Panc1 (cell line): ENCODE measurements around the gene KIRREL3. TPM values are rescaled to one million over a fixed set of nuclear protein-coding genes. Genes with fewer than 3 reads are reported as not detected.
"Not testable (repeated sequence)": the region's sequence is repeated elsewhere in the genome, so short reads cannot be mapped to it uniquely, and the experiment has no call there.

Experiments
- ATAC-seq: fragments of 200-7000 bp; cut with Tn5 transposase; 2 replicates; pipeline ENCODE4 v1.9.1; 2020; ENCODE audit warnings: mild to moderate bottlenecking, moderate library complexity
- BruUV-seq: library from RNA; stranded (reverse); fragments of 400-500 nt; replicated peaks from 2 replicates; lab custom pipeline; 2021; lab: Mats Ljungman, UMichigan
- CTCF ChIA-PET: fragments of 300-600 bp; sonication (Branson Sonifier 250); formaldehyde crosslinking; loops from one replicate; lab custom pipeline; 2022; ENCODE audit warnings: antibody characterized with exemption; lab: Charles Lee
- POLR2A ChIA-PET: fragments of 300-600 bp; sonication (Branson Sonifier 250); formaldehyde crosslinking; loops from one replicate; lab custom pipeline; 2022; ENCODE audit warnings: antibody characterized with exemption; lab: Charles Lee
- DNase-seq: peaks from one replicate; pipeline ENCODE4 v3.0.0-alpha.2; 2010; ENCODE audit warnings: low read depth, low spot score
- H3K27ac ChIP-seq: 2 replicates; pipeline ENCODE4 v1.5.1; 2011; ENCODE audit warnings: mild to moderate bottlenecking, low read length, inconsistent platforms
- H3K27me3 ChIP-seq: fragments of 200-500 bp; sonication (Bioruptor generic); 2 replicates; pipeline ENCODE4 v1.6.0; 2014; ENCODE audit warnings: low read length, inconsistent platforms; ENCODE audit not compliant: control insufficient read depth, insufficient read depth
- H3K36me3 ChIP-seq: fragments of 200-500 bp; sonication (Bioruptor generic); 2 replicates; pipeline ENCODE4 v1.5.1; 2014; ENCODE audit warnings: inconsistent platforms, mild to moderate bottlenecking, low read length, moderate library complexity; ENCODE audit not compliant: control insufficient read depth, insufficient read depth
- H3K4me1 ChIP-seq: 2 replicates; pipeline ENCODE4 v1.5.1; 2011; ENCODE audit warnings: inconsistent platforms, mild to moderate bottlenecking, low read length, moderate library complexity; ENCODE audit not compliant: control insufficient read depth, insufficient read depth
- H3K4me3 ChIP-seq, 2 experiments: 2 replicates each; pipeline ENCODE4 v1.5.1; 2011 to 2012; ENCODE audit warnings: low read depth in 2 of 2, low read length in 2 of 2, mild to moderate bottlenecking in 2 of 2, inconsistent platforms in 1 of 2, moderate library complexity in 1 of 2
- H3K9me3 ChIP-seq: fragments of 200-500 bp; sonication (Bioruptor generic); 2 replicates; pipeline ENCODE4 v1.5.1; 2014; ENCODE audit warnings: low read depth, mild to moderate bottlenecking, inconsistent platforms, low read length, moderate library complexity; ENCODE audit not compliant: control insufficient read depth, insufficient read depth
- CTCF ChIP-seq: fragments of 450-650 bp; IDR thresholded peaks from 2 replicates; pipeline ENCODE4 v1.5.1; 2017; ENCODE audit warnings: mild to moderate bottlenecking
- POLR2AphosphoS5 ChIP-seq: IDR thresholded peaks from 2 replicates; pipeline ENCODE4 v1.6.1; 2012; ENCODE audit warnings: mild to moderate bottlenecking, low read depth, low read length, moderate library complexity
- REST ChIP-seq, 2 experiments: IDR thresholded peaks; 2 replicates each; pipeline ENCODE4 v1.6.1; 2011 to 2012; ENCODE audit warnings: low read depth in 2 of 2, control low read depth in 1 of 2, low read length in 1 of 2, mild to moderate bottlenecking in 1 of 2, moderate library complexity in 1 of 2; ENCODE audit not compliant: insufficient read depth in 1 of 2
- SIN3A ChIP-seq: IDR thresholded peaks from 2 replicates; pipeline ENCODE4 v1.6.1; 2012; ENCODE audit warnings: low read depth, mild to moderate bottlenecking, low read length, moderate library complexity, borderline replicate concordance; ENCODE audit not compliant: insufficient read depth
- TCF7L2 ChIP-seq: IDR thresholded peaks from 2 replicates; pipeline ENCODE4 v1.6.1; 2011; ENCODE audit warnings: mild to moderate bottlenecking, low read depth, low read length, inconsistent platforms
- in situ Hi-C: cut with HindIII; loops from 2 replicates; pipeline ENCODE4 v1.10.0; 2016; ENCODE audit warnings: low sequenced_read_pairs, low pct_unique_long_range_greater_than_20kb
- intact Hi-C: fragments of 100-400 bp; cut with micrococcal nuclease; formaldehyde crosslinking; loops from one replicate; pipeline ENCODE4 v1.10.0; 2022; ENCODE audit not compliant: unreplicated experiment
- total RNA-seq: library from RNA; stranded (reverse); gene quantifications from one replicate; pipeline ENCODE4 v1.2.1, GENCODE V29; 2021; ENCODE audit not compliant: unreplicated experiment

KIRREL3 gene
- total RNA-seq, 1 experiment from 2014 or later: 0.36 TPM

GRCh38 chr11:126398296-126398695 is 602.3 kb downstream of the KIRREL3 start:
- Histone ChIP-seq H3K4me3 (no peak overlapping the region), H3K36me3 (no peaks in the 10 kb centered on the region), H3K27ac (no peak overlapping the region), H3K27me3 (no peaks in the 10 kb centered on the region), H3K4me1 (no peaks in the 10 kb centered on the region), H3K9me3 (no peaks in the 10 kb centered on the region)
- in situ Hi-C loops (no loop called here), intact Hi-C loops (no loop called here)
- ATAC-seq (no peak), DNase-seq (no peak)
- POLR2A ChIA-PET: no interaction called here
- TF ChIP-seq REST (IDR thresholded peaks at IDR 0.05; ENCODE audit: insufficient read depth in 1 of 2, low read depth in 2 of 2, low read length in 1 of 2) (no peak), SIN3A (no peak), TCF7L2 (no peak), POLR2AphosphoS5 (no peak), CTCF (no peak)
- BruUV-seq: no TSS peak
- CTCF ChIA-PET: no interaction called here

- Histone ChIP-seq H3K4me1 (no peaks in the 10 kb centered on the region), H3K4me3 (no peak overlapping the region), H3K36me3 (no peaks in the 10 kb centered on the region), H3K9me3 (no peaks in the 10 kb centered on the region), H3K27ac (no peak overlapping the region), H3K27me3 (no peaks in the 10 kb centered on the region)
- in situ Hi-C loops: no loop called here
- POLR2A ChIA-PET: no interaction called here
- no TSS peak for BruUV-seq
- DNase-seq (no peak), ATAC-seq (no peak)
- intact Hi-C loops: no loop called here
- TF ChIP-seq POLR2AphosphoS5 (no peak), TCF7L2 (no peak), CTCF (no peak), SIN3A (no peak), REST (IDR thresholded peaks at IDR 0.05; ENCODE audit: insufficient read depth in 1 of 2, low read depth in 2 of 2, low read length in 1 of 2) (no peak)
- CTCF ChIA-PET: no interaction called here
Measured at GRCh38 chr11:126396965-126397364, 603.6 kb downstream of the KIRREL3 start.

GRCh38 chr11:126396266-126396665 is 604.3 kb downstream of the KIRREL3 start:
- DNase-seq, POLR2A ChIA-PET, CTCF ChIA-PET: not testable (repeated sequence)

GRCh38 chr11:126395784-126396183 is 604.8 kb downstream of the KIRREL3 start:
- H3K36me3 ChIP-seq, intact Hi-C loops, in situ Hi-C loops, H3K4me3 ChIP-seq, DNase-seq, CTCF ChIA-PET, H3K27ac ChIP-seq, ATAC-seq, H3K27me3 ChIP-seq, H3K9me3 ChIP-seq, H3K4me1 ChIP-seq, BruUV-seq, POLR2A ChIA-PET: not testable (repeated sequence)

More at GRCh38 chr11:126396266-126396665, 604.3 kb downstream of the KIRREL3 start:
- in situ Hi-C loops, BruUV-seq, H3K9me3 ChIP-seq, H3K4me3 ChIP-seq, H3K27ac ChIP-seq, ATAC-seq, H3K36me3 ChIP-seq, H3K4me1 ChIP-seq, H3K27me3 ChIP-seq, intact Hi-C loops: not testable (repeated sequence)
